CD4-positive, alpha-beta T cell treated with Interleukin-6 for 4 hours (primary cell): ENCODE data around the gene FSTL1.
"Not testable (repeated sequence)": the region's sequence is repeated elsewhere in the genome, so short reads cannot be mapped to it uniquely, and the experiment has no call there.

Source experiments
- DNase-seq: peaks from one replicate; pipeline ENCODE4 v3.0.0-alpha.2; 2020; ENCODE audit warnings: mixed read lengths

FSTL1 gene

DNA sequence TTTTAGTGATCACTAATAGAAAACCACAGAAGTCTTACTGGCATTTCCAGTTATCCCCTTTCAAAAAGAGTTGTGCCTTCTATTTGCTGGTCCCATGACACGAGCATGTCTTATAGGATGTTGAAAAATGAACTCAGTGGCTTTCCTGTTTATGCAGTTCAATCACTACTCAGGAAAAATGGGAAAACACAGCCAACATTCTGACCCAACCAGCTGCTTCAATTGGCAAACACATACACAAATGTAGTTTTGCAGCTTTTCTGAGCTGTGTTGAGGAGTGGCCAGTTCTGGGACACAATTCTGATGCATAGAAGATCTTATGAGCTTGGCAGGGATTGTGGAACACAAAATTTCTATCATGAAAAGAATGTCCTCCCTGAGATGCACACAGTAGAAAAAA lies 40.3 kb downstream of the FSTL1 start:
- no peak for DNase-seq

GRCh38 chr3:120410116-120410515 lies 40.7 kb downstream of the FSTL1 start:
- no peak for DNase-seq

GRCh38 chr3:120407508-120408287 lies 43.1 kb downstream of the FSTL1 start:
- no peak for DNase-seq

GRCh38 chr3:120404876-120405275 lies 45.9 kb downstream of the FSTL1 start:
- no peak for DNase-seq

GRCh38 chr3:120402257-120402656 lies 48.5 kb downstream of the FSTL1 start:
- DNase-seq = no peak

DNA sequence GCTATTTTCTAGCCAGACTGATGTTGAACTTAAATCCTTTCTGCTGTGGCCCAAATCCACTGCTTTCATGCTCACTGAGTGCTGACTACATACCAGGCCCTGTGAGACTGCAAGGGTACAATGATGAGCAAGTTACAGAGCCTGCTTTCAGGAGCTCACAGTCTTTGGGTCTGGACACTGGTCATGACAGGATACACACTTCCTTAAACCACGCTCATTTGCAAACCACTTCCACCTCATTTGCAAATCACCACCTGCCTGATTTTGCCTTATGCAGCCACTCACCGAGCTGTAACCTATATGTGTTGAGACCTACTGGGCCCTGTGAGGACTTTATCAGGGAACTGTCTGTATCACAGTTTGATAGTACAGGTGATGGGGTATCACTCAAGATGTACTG lies 51.4 kb downstream of the FSTL1 start:
- no peak for DNase-seq

- no peak for DNase-seq
Observed at GRCh38 chr3:120396469-120396868, 54.3 kb downstream of the FSTL1 start.

- no peak for DNase-seq
Observed at GRCh38 chr3:120394347-120394746, 56.4 kb downstream of the FSTL1 start.

DNA sequence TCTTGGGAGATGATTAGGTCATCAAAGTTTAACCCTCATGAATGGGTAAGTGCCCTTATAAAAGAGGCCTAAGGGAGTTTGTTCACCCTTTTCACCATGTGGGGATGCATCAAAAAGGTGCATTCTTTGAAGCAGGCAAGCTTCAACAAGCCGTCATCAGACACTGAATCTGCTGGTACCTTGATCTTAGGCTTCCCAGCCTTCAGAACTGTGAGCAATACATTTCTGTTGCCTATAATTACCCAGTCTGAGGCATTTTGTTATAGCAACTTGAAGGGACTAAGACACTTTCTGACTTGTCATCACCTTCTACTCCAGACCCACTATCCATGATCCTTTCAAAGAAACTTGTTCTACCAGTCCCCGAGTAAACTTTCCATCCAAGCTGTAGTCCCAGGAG lies 57.0 kb downstream of the FSTL1 start:
- DNase-seq = no peak

- no peak for DNase-seq
Observed at GRCh38 chr3:120393243-120393642, 57.5 kb downstream of the FSTL1 start.

- no peak for DNase-seq
Observed at GRCh38 chr3:120382941-120383447, 67.8 kb downstream of the FSTL1 start.

- DNase-seq = no peak
Observed at GRCh38 chr3:120381503-120381902, 69.3 kb downstream of the FSTL1 start.

DNA sequence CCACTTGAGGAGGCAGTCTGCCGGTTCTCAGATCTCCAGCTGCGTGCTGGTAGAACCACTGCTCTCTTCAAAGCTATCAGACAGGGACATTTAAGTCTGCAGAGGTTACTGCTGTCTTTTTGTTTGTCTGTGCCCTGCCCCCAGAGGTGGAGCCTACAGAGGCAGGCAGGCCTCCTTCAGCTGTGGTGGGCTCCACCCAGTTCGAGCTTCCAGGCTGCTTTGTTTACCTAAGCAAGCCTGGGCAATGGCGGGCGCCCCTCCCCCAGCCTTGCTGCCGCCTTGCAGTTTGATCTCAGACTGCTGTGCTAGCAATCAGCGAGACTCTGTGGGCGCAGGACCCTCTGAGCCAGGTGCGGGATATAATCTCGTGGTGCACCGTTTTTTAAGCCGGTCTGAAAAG lies 72.8 kb downstream of the FSTL1 start:
- DNase-seq = not testable (repeated sequence)

- DNase-seq = no peak
Observed at GRCh38 chr3:120370463-120370862, 80.3 kb downstream of the FSTL1 start.

- no peak for DNase-seq
Observed at GRCh38 chr3:120369037-120369467, 81.7 kb downstream of the FSTL1 start.

DNA sequence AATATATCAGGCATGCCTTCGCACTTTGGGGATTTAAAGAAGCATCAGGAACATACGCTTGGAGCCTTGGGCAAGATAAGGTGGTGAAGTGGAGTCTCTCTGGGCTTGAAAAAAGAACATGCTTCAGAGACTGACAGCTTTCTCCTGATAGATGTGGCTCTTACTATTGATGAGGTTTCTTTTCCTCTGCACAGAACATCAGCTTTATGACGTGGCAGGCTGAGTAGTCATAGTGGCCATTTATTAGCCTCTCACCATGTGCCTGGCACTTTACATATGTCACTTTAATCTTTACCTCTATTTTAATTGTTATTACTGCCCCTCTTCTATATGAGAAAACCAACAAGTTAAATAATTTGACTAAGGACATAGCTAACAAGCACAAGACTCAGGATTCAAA lies 82.6 kb downstream of the FSTL1 start:
- no peak for DNase-seq

DNA sequence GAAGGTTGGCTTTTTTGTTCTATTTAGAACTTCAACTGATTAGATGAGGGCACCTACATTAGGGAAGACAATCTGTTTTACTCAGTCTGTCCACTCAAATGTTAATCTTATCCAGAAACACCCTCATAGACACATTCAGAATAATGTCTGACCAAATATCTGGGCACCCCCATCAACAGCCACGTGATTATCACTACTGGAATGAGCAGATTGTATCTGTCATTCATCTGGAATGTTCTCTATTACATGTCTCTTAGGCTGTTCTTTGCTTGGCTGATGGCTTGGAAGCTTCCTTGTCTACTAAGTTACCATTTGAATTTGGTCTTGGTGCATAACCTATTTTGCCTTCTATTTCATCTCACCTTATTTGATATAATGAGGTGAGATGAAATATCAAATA lies 86.0 kb downstream of the FSTL1 start:
- no peak for DNase-seq

- DNase-seq = no peak
Observed at GRCh38 chr3:120364101-120364500, 86.7 kb downstream of the FSTL1 start.

GRCh38 chr3:120357807-120358206 lies 93.0 kb downstream of the FSTL1 start:
- no peak for DNase-seq

DNA sequence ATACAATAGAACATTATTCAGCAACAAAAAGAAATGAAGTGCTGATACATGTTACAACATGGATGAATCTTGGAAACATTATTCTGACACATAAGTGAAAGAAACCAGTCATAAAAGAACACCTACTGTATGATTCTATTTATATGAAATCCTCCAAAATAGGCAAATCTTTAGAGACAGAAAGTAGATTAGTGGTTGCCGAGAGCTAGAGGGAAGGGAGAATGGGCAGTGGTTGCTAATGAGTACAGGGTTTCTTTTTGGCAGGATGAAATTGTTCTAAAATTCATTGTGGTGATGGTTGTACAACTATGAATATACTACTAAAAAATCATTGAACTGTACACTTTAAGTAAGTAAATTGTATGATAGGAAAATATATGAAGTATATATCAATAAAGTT lies 95.3 kb downstream of the FSTL1 start:
- no peak for DNase-seq

DNA sequence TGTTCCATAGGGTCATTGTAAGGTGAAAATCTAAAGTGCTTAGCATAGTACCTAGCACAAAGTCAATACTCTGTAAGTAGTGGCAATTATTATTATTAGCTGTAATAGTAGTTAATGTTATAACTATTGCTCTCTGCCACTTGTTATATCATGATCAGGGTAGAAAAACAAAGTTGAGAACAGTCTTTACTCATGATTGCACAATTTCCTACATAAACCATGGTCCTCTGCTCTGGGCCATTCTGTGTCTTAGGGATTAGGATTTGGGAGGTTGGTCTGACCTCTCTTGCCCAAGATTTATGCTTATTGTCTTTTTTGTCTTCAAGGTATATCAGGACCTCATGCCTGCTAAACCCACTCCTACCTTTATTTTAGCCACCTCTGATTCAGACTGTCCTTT lies 97.3 kb downstream of the FSTL1 start:
- DNase-seq = no peak

GRCh38 chr3:120352017-120352416 lies 98.8 kb downstream of the FSTL1 start:
- DNase-seq = no peak

DNA sequence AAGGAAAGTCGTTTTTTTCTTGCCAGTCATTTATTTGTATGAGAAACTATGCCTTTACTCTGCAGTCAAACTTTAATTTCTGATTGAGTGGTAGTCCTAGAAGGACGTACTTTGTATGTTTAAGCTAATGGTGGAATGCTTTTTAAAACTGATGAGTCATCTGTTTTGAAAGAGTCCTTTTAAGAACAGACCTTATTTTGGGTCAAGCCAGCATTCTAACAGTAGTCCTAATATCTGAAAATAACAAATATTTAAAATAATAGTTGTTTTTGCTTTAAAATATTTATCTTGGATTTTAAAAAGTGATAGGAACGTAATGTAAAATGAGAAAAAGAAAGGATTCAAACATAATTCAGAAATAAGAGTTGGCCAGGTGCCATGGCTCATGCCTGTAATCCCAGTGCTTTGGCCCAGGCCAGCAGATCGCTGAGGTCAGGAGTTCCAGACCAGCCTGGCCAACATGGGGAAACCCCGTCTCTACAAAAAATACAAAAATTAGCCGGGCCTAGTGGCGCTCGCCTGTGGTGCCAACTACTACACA lies 100.3 kb downstream of the FSTL1 start:
- DNase-seq = no peak

DNA sequence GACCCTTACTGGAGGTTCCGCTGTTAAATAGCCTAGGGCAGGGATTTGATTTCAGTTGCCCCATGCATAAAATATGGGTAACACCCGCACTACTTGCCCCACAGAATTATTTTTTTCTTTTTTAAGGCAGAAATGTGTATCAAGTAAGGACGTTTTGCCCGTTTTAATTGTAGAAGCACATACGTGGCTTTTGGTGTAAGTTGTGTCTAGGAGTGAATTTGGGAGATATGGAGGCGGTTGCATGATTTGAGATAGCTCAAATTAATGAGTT lies 101.0 kb downstream of the FSTL1 start:
- no peak for DNase-seq
